GM11168 (cell line): ENCODE results near the gene DMWD.

Experiments used
- in situ Hi-C: fragments of 300-500 bp; cut with MboI; formaldehyde crosslinking; loops from one replicate; pipeline ENCODE4 v1.12.0; 2022; ENCODE audit warnings: low sequenced_read_pairs; ENCODE audit not compliant: unreplicated experiment

The DMWD gene

GRCh38 chr19:45792470-45793177, at the start of gene DMWD:
Gene DMWD, minus strand, starts transcription at chr19:45792845. Its CDS starts 89 bp downstream, at chr19:45792756.
- in situ Hi-C loops = no loop called here

GRCh38 chr19:45842198-45842597, 49.6 kb upstream of the DMWD start:
- in situ Hi-C loops = no loop called here

- in situ Hi-C loops = no loop called here
Measured at GRCh38 chr19:45834970-45835369, 42.3 kb upstream of the DMWD start.

GRCh38 chr19:45828945-45829344, 36.3 kb upstream of the DMWD start:
- in situ Hi-C loops = no loop called here

- in situ Hi-C loops = no loop called here
Measured at GRCh38 chr19:45828523-45828922, 35.9 kb upstream of the DMWD start.

GRCh38 chr19:45827459-45828093, 34.9 kb upstream of the DMWD start:
- in situ Hi-C loops = no loop called here

GRCh38 chr19:45826934-45827333, 34.3 kb upstream of the DMWD start:
- in situ Hi-C loops = no loop called here

- in situ Hi-C loops = no loop called here
Measured at GRCh38 chr19:45825917-45826893, 33.6 kb upstream of the DMWD start.

GRCh38 chr19:45825263-45825605, 32.6 kb upstream of the DMWD start:
- in situ Hi-C loops = no loop called here

GRCh38 chr19:45824531-45825262, 32.1 kb upstream of the DMWD start:
- in situ Hi-C loops = no loop called here

GRCh38 chr19:45824041-45824471, 31.4 kb upstream of the DMWD start:
- in situ Hi-C loops = no loop called here

GRCh38 chr19:45823182-45823581, 30.5 kb upstream of the DMWD start:
- in situ Hi-C loops = no loop called here

GRCh38 chr19:45822716-45823115, 30.1 kb upstream of the DMWD start:
- in situ Hi-C loops = no loop called here

GRCh38 chr19:45821570-45821969, 28.9 kb upstream of the DMWD start:
- in situ Hi-C loops = no loop called here

GRCh38 chr19:45821103-45821521, 28.5 kb upstream of the DMWD start:
- in situ Hi-C loops = no loop called here

- in situ Hi-C loops = no loop called here
Measured at GRCh38 chr19:45820413-45821102, 27.9 kb upstream of the DMWD start.

- in situ Hi-C loops = no loop called here
Measured at GRCh38 chr19:45819769-45820168, 27.1 kb upstream of the DMWD start.

GRCh38 chr19:45817725-45818301, 25.2 kb upstream of the DMWD start:
- in situ Hi-C loops = no loop called here

- in situ Hi-C loops = no loop called here
Measured at GRCh38 chr19:45817010-45817724, 24.5 kb upstream of the DMWD start.
